Astrocyte (in vitro differentiated cells and primary cell): Measurements from ENCODE around the gene LENG1. TPM values are rescaled to one million over a fixed set of nuclear protein-coding genes. Genes with fewer than 3 reads are reported as not detected.

Experiments used
- DNase-seq: peaks from one replicate; pipeline ENCODE4 v3.0.0-alpha.2; 2010; ENCODE audit warnings: low read depth
- FAIRE-seq: peaks from 2 replicates; lab custom pipeline; 2011; peaks lifted over from hg19 to GRCh38; lab: Jason Lieb, UNC
- H2AFZ ChIP-seq: 2 replicates; pipeline ENCODE4 v1.6.0; 2012; ENCODE audit warnings: low read depth, low read length, inconsistent platforms
- H3K27ac ChIP-seq: 2 replicates; pipeline ENCODE4 v1.5.1; 2011; ENCODE audit warnings: low read depth, low read length, inconsistent platforms
- H3K27me3 ChIP-seq: 2 replicates; pipeline ENCODE4 v1.6.0; 2011; ENCODE audit warnings: low read length, inconsistent platforms; ENCODE audit not compliant: insufficient read depth
- H3K36me3 ChIP-seq: 2 replicates; pipeline ENCODE4 v1.5.1; 2011; ENCODE audit warnings: low read length, inconsistent platforms; ENCODE audit not compliant: insufficient read depth
- H3K4me1 ChIP-seq: 2 replicates; pipeline ENCODE4 v1.5.1; 2011; ENCODE audit warnings: low read length, inconsistent platforms; ENCODE audit not compliant: insufficient read depth
- H3K4me2 ChIP-seq: 2 replicates; pipeline ENCODE4 v1.6.0; 2012; ENCODE audit warnings: low read length, inconsistent platforms
- H3K4me3 ChIP-seq: 2 replicates; pipeline ENCODE4 v1.5.1; 2011; ENCODE audit warnings: low read depth, mild to moderate bottlenecking, low read length, inconsistent platforms; ENCODE audit not compliant: insufficient read depth
- H3K79me2 ChIP-seq: 2 replicates; pipeline ENCODE4 v1.6.0; 2012; ENCODE audit warnings: mild to moderate bottlenecking, low read length, inconsistent platforms; ENCODE audit not compliant: insufficient read depth
- H3K9ac ChIP-seq: 2 replicates; pipeline ENCODE4 v1.6.0; 2012; ENCODE audit warnings: mild to moderate bottlenecking, low read length, inconsistent platforms
- H3K9me3 ChIP-seq: 2 replicates; pipeline ENCODE4 v1.5.1; 2012; ENCODE audit warnings: low read depth, mild to moderate bottlenecking, low read length, inconsistent platforms; ENCODE audit not compliant: insufficient read depth
- H4K20me1 ChIP-seq: 2 replicates; pipeline ENCODE4 v1.6.0; 2012; ENCODE audit warnings: low read length, inconsistent platforms; ENCODE audit not compliant: insufficient read depth
- H3K27ac Mint-ChIP-seq: one replicate; pipeline ENCODE4 v1.8.0; 2021; ENCODE audit warnings: mild to moderate bottlenecking, mixed read lengths; ENCODE audit not compliant: unreplicated experiment
- H3K27me3 Mint-ChIP-seq: one replicate; pipeline ENCODE4 v1.8.0; 2021; ENCODE audit warnings: low read depth, mixed read lengths; ENCODE audit not compliant: unreplicated experiment
- H3K36me3 Mint-ChIP-seq: one replicate; pipeline ENCODE4 v1.8.0; 2021; ENCODE audit warnings: low read depth, mixed read lengths; ENCODE audit not compliant: unreplicated experiment
- H3K4me1 Mint-ChIP-seq: one replicate; pipeline ENCODE4 v1.8.0; 2021; ENCODE audit warnings: low read depth, mixed read lengths; ENCODE audit not compliant: unreplicated experiment
- H3K4me3 Mint-ChIP-seq: one replicate; pipeline ENCODE4 v1.8.0; 2021; ENCODE audit warnings: mild to moderate bottlenecking, moderate library complexity, mixed read lengths; ENCODE audit not compliant: unreplicated experiment
- H3K9me3 Mint-ChIP-seq: one replicate; pipeline ENCODE4 v1.8.0; 2021; ENCODE audit warnings: mild to moderate bottlenecking, mixed read lengths; ENCODE audit not compliant: unreplicated experiment
- CTCF ChIP-seq: IDR thresholded peaks from 2 replicates; pipeline ENCODE4 v1.5.1; 2011; ENCODE audit warnings: low read depth, mild to moderate bottlenecking, inconsistent platforms, low read length, moderate library complexity; ENCODE audit not compliant: insufficient read depth
- EZH2 ChIP-seq: IDR thresholded peaks from 2 replicates; pipeline ENCODE4 v1.6.1; 2012; ENCODE audit warnings: mild to moderate bottlenecking, low read length, inconsistent platforms; ENCODE audit not compliant: insufficient read depth
- total RNA-seq: library from RNA; stranded (reverse); gene quantifications from 2 replicates; pipeline ENCODE4 v1.2.1, GENCODE V29; 2021

Gene LENG1
- total RNA-seq, 1 donor from 2014 or later, result 4.8 TPM

GRCh38 chr19:54149021-54149812 is 10.3 kb downstream of the LENG1 start:
- no peaks in the 10 kb centered on the region for H3K9me3 Mint-ChIP-seq
- TF ChIP-seq CTCF (no peak), EZH2 (no peak)
- DNase-seq (no peak), FAIRE-seq (no peak)
- H3K27me3 ChIP-seq, result no peaks in the 10 kb centered on the region
- H3K79me2 ChIP-seq, result peaks cover 10% of the 10 kb centered on the region
- H4K20me1 ChIP-seq, result peaks cover 69% of the 10 kb centered on the region
- H3K4me3 Mint-ChIP-seq, result no peak overlapping the region
- H3K36me3 ChIP-seq, result peaks cover 45% of the 10 kb centered on the region
- H3K4me1 Mint-ChIP-seq, result peaks cover 1% of the 10 kb centered on the region
- H2AFZ ChIP-seq, result no peak overlapping the region
- H3K9ac ChIP-seq, result no peak overlapping the region
- no peaks in the 10 kb centered on the region for H3K27me3 Mint-ChIP-seq
- no peak overlapping the region for H3K27ac ChIP-seq
- no peak overlapping the region for H3K4me3 ChIP-seq
- H3K4me2 ChIP-seq, result no peak overlapping the region
- H3K4me1 ChIP-seq, result peaks cover 6% of the 10 kb centered on the region
- no peak overlapping the region for H3K27ac Mint-ChIP-seq
- H3K36me3 Mint-ChIP-seq, result peaks cover 32% of the 10 kb centered on the region
- no peaks in the 10 kb centered on the region for H3K9me3 ChIP-seq

GRCh38 chr19:54148158-54148557 is 11.4 kb downstream of the LENG1 start:
- H3K36me3 ChIP-seq, result peaks cover 45% of the 10 kb centered on the region
- no peaks in the 10 kb centered on the region for H3K27me3 Mint-ChIP-seq
- H4K20me1 ChIP-seq, result peaks cover 68% of the 10 kb centered on the region
- FAIRE-seq, result no peak
- H3K9ac ChIP-seq, result no peak overlapping the region
- peaks cover 2% of the 10 kb centered on the region for H3K4me1 ChIP-seq
- no peak overlapping the region for H3K4me3 ChIP-seq
- H3K27ac ChIP-seq, result no peak overlapping the region
- no peak overlapping the region for H3K4me3 Mint-ChIP-seq
- H3K9me3 ChIP-seq, result no peaks in the 10 kb centered on the region
- H3K27me3 ChIP-seq, result no peaks in the 10 kb centered on the region
- no peaks in the 10 kb centered on the region for H3K9me3 Mint-ChIP-seq
- no peak overlapping the region for H2AFZ ChIP-seq
- TF ChIP-seq EZH2 (no peak), CTCF (no peak)
- no peak overlapping the region for H3K27ac Mint-ChIP-seq
- no peaks in the 10 kb centered on the region for H3K4me1 Mint-ChIP-seq
- H3K79me2 ChIP-seq, result peaks cover 12% of the 10 kb centered on the region
- no peak overlapping the region for H3K4me2 ChIP-seq
- DNase-seq, result no peak
- H3K36me3 Mint-ChIP-seq, result peaks cover 31% of the 10 kb centered on the region

GRCh38 chr19:54147676-54148075 is 11.8 kb downstream of the LENG1 start:
- Histone ChIP-seq H3K27me3 (no peaks in the 10 kb centered on the region), H3K36me3 (peaks cover 47% of the 10 kb centered on the region), H2AFZ (no peak overlapping the region), H3K79me2 (peaks cover 15% of the 10 kb centered on the region), H3K9me3 (no peaks in the 10 kb centered on the region), H3K4me3 (no peak overlapping the region), H4K20me1 (peaks cover 71% of the 10 kb centered on the region), H3K27ac (no peak overlapping the region), H3K9ac (no peak overlapping the region), H3K4me1 (peaks cover under 1% of the 10 kb centered on the region), H3K4me2 (no peak overlapping the region)
- H3K27ac Mint-ChIP-seq, result no peak overlapping the region
- peaks cover 31% of the 10 kb centered on the region for H3K36me3 Mint-ChIP-seq
- H3K9me3 Mint-ChIP-seq, result no peaks in the 10 kb centered on the region
- no peak overlapping the region for H3K4me3 Mint-ChIP-seq
- DNase-seq (no peak), FAIRE-seq (no peak)
- H3K4me1 Mint-ChIP-seq, result no peaks in the 10 kb centered on the region
- TF ChIP-seq CTCF (no peak), EZH2 (no peak)
- no peaks in the 10 kb centered on the region for H3K27me3 Mint-ChIP-seq
